ENCODE measurements around the gene PGAM2. TPM values are rescaled to one million over a fixed set of nuclear protein-coding genes. Genes with fewer than 3 reads are reported as not detected.

The PGAM2 gene
- total RNA-seq, 1 donor from 2014 or later, result not detected

DNA sequence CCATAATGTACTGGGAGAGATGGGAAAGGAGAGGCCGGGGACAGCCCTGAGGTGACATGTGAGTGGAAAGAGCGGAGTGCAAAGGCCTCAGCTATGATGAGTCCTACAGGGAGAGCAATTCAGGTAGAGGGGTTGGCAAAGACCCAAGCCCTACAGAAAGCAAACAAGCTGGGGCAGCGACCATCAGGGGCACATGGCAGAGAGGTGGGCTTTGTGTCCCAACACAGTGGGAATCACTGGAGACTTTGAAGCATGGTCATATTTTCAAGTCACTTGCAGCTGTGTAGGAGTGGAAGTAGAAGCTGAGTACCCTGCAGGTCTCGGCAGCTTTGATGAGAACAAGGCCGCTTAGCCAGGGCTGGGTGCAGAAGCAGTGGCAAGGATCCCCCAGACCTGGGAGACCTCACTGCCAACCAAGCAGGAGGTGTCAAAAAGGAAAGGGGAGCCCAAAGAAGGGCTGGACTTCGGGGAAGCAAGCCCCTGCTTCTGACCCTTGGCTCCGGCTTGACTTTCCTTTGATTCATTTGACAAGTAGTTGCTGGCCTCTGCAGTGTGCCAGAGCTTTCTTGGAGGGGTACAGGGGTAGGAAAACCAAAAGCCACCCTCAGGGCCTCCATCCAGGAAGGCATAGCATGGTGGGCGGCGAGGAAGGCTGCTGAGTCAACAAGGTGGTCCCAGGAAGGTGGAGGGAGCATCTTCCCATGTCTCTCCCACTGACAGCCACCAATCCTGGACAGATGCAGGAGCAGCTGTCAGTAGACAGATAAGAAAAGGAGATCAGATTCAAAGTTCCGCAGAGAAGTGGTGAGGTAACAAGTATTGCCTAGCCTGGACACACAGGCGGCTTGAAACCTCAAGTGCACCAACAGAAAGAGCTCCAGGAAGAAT lies 1.9 kb upstream of the PGAM2 start:
- no peak for DNase-seq (ENCODE audit: low read depth in 2 of 2)

DNA sequence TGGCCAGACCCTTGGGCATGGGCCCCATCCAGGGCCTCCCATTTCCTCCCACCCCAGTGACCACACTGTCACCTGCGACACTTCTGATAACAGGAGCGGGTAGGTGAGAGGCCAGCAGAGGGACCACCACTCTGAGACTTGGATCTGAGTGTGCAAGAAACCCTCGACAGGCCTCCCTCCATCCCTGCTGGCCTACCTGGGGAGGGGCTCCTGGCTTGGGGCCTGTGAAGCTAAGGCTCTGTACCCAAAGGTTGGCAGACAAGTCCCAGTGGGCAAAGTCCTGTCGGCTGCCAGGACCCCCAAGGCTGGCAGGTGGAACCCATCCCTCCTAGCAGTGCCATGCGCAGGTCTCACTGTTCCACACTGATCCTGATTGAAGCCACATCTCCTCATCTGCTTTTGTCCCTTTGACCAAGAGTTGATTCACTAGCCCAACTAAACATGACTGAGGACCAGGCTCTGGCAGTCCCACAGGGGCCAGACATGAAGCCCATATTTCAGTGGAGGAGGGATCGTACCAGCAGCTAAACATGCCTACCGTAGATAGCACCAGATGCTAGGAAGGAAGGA lies 1.2 kb upstream of the PGAM2 start:
- DNase-seq (ENCODE audit: low read depth in 2 of 2), result no peak

DNA sequence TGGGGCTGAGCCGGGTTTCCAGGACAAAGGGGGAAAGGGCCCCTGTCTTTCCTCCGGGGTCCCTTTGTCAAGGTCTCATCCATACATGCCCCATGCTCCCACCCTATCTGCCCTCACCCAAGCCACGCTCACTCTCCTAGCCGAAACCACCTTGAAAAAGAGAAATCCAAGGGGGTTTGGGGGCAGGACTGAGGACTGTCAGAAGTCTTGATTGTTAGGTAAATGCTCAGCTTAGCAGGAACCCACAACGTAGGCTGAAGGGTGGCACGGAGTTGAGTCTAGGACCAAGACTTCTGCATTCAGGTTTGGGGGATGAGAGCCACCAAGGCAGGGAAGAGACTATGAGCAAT lies 719 bp upstream of the PGAM2 start:
- DNase-seq (ENCODE audit: low read depth in 2 of 2), result no peak

DNA sequence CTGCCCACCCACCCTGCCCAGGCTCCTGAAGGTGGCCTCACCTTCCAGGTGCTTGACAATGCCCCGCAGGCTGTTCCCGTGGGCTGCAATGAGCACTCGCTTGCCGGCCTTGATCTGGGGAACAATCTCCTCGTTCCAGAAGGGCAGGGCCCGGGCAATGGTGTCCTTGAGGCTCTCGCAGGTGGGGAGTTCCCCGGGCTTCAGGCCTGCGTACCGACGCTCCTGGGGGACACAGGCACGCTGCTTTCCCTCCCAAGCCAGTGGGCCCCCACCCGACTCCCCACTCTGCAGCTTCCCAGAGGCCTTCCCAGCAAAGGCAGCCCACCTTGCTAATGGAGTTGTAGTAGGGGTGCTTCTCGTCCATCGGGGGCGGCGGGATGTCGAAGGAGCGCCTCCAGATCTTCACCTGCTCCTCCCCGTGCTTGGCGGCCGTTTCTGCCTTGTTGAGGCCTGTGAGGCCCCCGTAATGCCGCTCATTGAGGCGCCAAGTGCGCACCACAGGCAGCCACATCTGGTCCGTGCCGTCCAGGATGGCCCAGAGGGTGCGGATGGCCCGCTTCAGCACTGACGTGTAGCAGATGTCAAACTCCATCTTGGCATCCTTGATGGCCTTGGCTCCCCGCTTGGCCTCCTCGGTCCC lies 456 bp downstream of the PGAM2 start:
- DNase-seq (ENCODE audit: low read depth in 2 of 2), result no peak

DNA sequence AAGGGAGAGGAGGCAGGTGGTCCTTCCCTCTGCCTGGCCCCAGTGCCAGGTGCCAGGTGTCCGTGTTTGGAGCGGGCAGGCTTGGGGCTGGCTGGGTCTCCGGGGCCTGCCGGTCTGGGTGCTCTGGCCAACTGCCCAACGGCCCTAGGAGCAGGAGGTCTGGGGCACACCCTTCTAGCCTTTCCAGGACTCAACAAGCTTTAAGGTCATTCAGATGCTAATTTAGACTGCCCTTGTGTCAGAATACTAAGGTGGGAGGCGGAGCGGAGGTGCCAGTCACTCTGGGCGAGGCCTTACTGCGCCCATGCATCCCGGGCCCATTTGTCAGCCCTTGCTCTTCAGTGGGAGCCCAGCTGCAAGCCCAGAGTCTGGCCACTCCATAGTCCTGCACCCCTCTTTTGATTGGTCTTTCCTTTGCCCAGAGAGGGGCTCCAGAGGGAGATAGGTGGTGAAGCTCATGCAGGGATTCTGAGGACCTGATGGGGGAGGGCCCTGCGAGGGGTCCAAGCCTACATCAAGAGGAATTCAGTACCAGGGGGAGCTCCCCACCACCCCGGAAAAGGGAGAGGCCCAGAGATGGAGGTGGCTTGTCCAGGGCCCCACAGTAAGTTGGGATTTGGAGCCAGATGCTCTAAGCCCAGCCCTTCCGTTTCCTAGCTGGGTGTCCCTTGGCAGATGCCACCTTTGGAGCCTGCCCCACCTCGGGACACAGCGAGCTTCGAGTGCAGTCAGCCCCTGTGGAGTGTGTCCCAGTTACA lies 1.3 kb downstream of the PGAM2 start:
- DNase-seq (ENCODE audit: low read depth in 2 of 2), result no peak

DNA sequence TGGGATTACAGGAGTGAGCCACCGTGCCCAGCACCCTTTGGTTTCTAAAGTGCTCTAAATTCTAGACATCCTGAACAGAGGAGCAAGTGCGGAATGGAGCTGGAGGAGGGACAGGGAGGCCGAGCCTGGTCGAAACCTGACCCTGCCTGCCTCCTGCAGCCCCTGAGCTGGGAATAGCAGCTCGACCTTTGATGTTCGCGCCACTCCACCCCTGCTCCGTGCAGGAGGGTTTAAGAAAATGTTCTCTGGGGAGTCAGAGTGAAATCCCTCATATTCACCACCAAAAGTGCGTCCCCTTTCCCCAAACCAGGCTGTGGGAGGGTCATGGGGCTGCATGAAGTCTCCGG lies 1.8 kb downstream of the PGAM2 start:
- no peak for DNase-seq (ENCODE audit: low read depth in 2 of 2)

DNA sequence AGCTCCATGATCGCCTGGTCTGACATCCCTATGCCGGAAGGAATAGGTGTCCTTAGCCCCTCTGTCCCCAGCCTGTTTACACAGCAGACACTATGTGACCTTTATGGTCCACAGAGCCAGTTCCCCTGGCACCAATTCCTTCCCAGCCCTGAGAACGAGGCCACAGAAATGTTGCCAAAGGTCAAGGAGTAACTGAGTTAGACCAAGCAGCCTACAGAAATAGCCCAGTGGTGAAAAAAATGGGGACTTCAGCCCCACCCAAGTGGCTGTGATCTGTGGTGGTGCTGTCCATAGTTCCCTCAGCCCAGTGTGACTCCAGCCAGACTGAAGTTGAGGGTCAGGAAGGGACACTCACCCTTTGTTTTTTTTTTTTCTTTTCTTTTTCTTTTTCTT lies 2.5 kb downstream of the PGAM2 start:
- DNase-seq (ENCODE audit: low read depth in 2 of 2), result no peak

DNA sequence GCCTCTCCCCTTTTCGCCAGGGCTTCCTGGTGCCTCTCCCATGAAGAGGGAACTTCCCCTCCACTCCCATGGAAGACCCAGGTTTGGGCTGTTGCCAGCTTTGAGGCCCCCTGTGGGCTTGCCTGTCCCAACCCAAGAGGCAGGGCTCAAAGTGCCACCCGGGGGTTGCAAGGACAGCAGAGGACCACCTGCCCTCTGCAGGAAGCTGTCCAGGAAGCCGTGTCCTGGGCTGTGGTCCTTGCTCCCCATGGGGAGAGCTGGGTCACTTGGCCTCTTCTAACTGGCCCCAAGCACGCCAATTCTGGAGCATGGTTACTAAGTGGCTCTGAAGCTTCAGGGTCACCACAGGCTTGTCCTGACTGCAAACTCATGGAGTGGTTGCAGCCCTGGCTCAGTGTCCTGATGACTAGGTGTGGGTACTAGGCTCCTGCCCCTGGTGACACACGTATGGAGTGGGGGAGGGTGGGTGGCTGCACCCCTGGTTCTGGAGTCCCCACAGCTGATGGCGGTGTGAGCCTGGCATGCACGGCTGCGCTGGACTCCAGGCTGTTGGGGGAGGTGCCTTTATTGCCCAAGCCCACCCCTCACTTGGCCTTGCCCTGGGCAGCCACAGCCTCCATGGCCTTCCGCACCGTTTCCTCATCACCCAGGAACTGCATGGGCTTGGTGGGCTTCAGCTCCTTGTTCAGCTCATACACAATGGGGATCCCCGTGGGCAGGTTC lies 3.0 kb downstream of the PGAM2 start:
- DNase-seq (ENCODE audit: low read depth in 2 of 2), result no peak

DNA sequence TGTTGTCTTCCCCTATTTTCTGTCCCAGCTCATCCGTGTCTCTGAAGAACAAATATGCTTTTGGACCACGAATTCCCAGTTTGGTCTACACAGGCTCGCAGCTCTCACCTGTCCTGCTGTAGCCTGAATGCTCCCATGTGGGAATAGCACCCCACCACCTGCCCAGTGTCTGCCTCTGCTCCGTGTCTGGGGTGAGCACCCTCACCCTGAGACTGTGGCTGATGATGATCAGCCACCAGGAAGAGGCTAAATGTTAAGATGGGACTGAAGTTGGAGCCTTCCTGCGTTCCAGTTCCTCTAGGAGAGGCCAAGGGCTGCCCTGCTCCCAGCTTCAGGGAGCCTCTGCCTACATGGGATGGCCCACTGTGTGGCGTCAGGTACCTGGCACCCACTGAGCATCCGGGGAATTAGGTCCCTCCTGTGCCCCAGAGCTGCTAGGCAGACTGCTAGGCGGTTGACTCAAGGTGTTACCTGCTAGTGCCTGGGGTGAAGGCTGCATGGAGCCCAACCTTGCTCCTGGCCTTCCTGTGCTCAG lies 3.7 kb downstream of the PGAM2 start:
- no peak for DNase-seq (ENCODE audit: low read depth in 2 of 2)

DNA sequence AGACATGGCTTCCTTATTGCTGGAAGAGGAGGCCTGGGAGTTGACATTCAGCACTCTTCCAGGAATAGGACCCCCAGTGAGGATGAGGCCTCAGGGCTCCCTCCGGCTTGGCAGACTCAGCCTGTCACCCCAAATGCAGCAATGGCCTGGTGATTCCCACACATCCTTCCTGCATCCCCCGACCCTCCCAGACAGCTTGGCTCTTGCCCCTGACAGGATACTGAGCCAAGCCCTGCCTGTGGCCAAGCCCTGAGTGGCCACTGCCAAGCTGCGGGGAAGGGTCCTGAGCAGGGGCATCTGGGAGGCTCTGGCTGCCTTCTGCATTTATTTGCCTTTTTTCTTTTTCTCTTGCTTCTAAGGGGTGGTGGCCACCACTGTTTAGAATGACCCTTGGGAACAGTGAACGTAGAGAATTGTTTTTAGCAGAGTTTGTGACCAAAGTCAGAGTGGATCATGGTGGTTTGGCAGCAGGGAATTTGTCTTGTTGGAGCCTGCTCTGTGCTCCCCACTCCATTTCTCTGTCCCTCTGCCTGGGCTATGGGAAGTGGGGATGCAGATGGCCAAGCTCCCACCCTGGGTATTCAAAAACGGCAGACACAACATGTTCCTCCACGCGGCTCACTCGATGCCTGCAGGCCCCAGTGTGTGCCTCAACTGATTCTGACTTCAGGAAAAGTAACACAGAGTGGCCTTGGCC lies 4.3 kb downstream of the PGAM2 start:
- no peak for DNase-seq (ENCODE audit: low read depth in 2 of 2)

DNA sequence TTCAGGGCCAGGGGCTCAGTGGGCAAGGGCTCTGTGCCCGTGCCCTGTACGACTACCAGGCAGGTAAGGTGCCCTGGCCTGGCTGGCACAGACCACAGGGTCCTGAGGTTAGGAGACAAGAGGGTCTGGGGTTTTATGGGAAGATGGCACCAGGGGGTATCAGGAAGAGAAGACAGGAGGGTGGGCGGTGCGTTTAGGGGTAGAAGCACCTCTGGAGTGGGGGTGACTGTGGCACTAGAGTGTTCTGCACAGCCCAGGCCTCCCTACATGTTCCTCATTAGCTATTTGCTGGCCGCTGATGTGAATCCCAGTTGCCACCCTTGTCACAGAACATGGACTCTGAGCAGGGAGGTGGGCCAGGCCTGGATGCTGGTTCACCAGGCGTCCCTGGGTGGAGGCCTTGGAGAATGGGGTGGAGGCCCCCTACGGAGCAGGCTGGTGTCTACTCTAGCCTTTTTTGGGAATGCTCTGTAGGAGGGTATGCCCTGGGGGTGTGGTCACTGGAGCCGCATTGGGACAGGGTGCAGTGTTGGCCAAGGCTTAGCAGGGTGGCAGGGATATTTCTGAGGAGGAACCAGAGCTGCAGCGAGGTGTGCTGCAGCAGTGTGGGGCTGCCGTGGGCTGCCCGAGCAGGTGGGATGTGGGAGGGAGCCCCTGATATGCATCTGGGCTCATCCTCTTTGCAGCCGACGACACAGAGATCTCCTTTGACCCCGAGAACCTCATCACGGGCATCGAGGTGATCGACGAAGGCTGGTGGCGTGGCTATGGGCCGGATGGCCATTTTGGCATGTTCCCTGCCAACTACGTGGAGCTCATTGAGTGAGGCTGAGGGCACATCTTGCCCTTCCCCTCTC lies 5.0 kb downstream of the PGAM2 start:
- DNase-seq (ENCODE audit: low read depth in 2 of 2), result no peak

DNA sequence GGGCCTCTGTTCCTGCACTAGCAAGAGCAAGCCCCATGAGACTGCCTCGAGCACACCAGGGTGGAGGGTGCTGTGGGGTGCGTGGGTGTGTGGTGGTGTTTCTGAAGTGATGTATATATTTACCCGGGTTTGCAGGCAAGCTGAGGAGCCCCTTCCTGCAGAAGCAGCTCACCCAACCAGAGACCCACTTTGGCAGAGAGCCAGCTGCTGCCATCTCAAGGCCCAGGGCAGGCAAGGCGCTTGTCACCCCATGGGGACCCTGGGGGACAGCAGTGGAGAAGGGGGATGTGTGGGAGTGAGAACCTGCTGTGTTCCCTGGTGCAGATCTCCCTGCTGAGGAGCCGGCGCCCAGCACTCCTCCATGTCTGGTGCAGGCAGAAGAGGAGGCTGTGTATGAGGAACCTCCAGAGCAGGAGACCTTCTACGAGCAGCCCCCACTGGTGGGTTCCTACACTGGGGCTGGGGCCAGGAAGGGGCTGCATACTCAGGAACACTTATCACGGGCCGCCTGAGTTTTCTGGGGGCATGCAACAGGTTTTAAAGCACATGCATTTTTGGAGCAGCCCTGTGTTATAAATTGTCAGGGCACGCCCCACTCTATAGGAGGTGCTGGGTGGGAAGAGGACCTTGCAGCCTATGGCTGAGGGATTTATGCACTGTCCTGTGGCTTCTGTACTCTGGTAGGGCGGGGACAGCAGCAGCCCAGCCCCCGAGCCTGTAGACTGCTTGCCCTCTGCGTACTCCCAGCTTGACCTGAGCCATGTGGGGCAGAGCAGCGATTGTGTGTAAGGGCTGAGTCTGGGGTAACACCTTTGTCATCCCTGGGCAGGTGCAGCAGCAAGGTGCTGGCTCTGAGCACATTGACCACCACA lies 5.9 kb downstream of the PGAM2 start:
- DNase-seq (ENCODE audit: low read depth in 2 of 2), result no peak

DNA sequence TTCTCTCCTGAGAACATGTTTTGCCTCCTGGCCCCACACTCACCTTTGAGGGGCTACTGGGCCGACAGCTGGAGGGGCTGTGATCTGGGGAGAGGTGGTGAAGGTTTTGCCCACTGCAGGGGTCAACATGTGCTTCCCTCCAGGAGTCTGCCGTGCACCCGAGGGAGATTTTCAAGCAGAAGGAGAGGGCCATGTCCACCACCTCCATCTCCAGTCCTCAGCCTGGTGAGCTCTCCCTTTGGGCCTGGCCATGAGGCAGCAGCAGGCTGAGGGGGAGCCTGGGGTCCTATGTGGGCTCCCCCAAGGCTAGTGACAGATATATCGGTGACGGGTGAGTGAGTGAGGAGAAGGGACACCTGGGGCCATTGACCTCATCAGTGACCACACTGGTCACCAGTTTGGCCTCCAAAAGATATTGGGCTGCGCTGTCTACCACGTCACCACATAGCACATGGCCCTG lies 6.6 kb downstream of the PGAM2 start:
- DNase-seq (ENCODE audit: low read depth in 2 of 2), result no peak

DNA sequence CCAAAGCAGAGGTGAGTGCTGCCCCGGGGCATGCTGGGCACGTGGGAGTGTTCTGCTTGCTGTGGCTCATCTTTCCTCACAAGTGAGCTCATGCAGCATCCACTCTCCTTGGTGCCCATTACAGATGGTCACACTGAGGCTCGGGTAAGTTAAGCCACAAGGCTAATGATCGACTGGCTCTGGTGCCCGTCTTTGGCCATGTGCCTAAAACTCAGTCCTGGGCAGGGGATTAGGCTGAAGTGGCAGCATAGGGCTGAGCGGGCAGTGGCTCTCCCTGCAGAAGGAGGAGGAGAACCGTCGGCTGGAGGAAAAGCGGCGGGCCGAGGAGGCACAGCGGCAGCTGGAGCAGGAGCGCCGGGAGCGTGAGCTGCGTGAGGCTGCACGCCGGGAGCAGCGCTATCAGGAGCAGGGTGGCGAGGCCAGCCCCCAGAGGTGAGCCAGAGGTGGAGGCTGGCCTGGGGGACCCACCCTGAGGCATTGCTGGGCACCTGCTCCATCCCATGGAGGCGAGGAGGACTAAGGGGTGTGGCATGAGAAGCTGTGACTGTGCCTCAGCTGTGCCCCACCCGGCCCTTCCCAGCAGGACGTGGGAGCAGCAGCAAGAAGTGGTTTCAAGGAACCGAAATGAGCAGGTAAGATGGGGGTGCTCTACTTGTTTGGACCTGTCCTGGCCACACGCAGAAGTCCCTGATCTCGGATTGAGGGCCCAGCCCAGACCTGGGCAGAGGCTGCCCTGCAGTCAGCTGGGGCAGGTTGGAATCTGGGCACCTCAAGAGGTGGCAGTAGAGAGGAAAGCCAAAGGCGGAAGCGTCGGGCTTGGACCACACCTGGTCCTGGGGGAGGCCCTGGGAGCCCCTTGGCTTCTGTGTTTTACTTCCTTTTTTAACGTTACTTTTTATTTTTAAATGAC lies 7.3 kb downstream of the PGAM2 start:
- no peak for DNase-seq (ENCODE audit: low read depth in 2 of 2)

DNA sequence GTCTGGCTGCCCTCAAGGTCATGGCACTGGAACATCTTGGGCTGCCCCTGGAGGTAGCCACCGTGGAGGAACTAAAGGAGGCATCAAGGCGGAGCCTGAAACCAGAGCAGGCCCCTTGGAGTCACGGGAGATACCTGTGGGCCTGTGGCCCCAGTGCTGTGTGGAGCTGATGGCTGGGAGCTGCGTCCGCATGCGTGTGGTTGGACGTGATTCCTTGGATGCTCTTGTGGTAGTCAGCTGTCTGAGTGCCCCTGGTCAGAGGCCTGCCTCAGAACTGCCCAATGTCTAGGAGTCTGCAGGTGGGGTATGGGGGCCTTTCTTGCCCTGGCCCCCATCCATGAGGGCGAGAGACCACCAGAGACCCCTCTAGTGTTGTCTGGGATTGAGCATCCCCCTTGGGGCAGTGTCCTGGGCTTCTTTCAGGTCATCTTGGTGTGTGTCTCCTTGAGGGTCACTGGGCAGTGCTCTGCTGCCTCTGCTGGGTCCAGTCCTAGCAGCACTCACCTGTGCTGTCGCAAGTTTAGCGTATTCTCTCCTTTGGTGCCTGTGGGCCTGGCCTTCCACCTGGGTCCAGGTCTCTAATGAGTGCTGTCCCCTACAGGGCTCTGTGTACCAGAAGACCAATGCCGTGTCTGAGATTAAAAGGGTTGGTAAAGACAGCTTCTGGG lies 8.1 kb downstream of the PGAM2 start:
- DNase-seq (ENCODE audit: low read depth in 2 of 2), result no peak

DNA sequence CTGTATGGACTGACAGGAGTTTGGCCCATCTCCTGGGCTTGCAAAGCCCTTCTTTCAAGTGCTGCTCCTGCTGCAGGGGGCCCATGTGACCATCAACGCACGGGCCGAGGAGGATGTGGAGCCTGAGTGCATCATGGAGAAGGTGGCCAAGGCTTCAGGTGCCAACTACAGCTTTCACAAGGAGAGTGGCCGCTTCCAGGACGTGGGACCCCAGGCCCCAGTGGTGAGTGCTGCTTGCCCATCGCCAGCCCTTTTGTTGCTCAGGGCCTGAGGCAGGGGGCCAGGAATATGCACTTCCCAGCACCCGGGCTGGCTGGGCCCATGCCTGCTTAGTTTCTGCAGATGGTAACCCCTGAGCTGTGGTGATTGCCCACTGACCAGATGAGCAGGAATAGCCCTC lies 8.7 kb downstream of the PGAM2 start:
- no peak for DNase-seq (ENCODE audit: low read depth in 2 of 2)

DNA sequence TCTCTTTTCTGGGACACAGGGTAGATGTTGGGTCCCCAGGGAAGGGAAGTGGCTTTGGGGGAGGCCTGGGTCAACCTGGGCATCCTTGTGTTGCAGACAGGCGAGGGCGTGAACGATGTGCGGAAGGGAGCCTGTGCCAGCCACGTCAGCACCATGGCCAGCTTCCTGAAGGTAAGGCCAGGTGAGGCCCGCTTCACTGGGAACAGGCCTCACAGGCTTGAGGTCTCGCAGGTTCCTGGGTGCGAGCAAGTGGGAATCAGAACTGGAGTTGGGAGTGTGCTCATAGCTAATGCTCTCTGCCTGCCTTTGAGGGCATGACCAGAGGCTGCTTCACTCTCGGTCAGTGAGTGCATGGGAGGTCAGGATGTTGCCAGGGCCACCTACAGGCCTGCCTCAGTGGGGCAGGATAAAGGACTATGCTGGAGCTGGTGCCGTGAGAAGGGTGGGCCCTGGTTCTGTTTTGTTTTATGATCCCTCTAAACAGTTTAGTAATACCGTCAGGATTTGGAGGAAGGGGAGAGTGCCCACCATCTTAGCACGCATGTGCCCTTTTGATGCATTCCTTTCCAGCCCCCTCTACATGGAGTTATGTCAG lies 12.5 kb downstream of the PGAM2 start:
- no peak for DNase-seq (ENCODE audit: low read depth in 2 of 2)

All from dermis microvascular lymphatic vessel endothelial cell (primary cell).